HL-60/S4 (cell line): Measurements from ENCODE around the gene HNMT.
"Not testable (repeated sequence)": the region's sequence is repeated elsewhere in the genome, so short reads cannot be mapped to it uniquely, and the experiment has no call there.

Experiments
- in situ Hi-C: fragments of 300-500 bp; cut with MboI; formaldehyde crosslinking; loops from 2 replicates; pipeline ENCODE4 v1.14.3; 2022; ENCODE audit warnings: low sequenced_read_pairs

The HNMT gene

DNA sequence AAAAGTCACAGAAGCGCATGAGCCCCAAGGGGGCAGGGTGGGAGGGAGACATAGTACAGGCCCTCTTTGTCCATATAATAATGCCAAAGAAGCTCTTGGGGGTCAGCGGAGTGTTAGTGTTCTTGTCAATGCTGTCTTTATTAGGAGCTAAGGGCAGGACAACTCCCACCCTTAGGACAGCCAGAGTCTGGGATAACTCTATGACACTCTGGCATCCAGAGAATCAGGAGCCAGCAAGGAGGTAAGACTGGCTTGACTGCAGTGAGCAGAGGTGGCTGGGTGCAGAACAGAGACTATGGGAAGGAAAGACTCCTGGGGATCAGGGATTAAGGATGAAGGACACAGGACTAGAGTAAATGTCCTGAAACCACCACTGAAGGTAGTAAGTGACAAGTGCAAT, 19.0 kb upstream of the HNMT start:
- in situ Hi-C loops, result no loop called here

DNA sequence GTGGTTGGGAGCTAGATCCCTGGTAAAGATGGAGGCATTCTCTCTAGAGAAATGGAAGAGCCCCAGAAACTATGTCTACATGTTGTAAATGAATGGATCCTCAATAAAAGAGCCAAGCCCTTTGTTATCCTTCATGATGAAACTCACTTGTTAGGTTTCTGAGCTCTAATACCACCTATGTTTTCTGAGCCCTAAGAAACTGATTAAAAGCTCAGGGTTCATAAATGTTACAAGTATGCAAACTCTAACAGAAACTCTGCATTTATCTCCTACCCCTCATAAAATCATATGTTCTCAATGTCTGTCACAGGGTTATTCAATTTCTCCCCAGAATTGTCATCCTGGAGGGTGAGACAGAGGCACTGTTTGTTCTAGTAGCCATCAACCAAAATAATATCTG, 18.0 kb upstream of the HNMT start:
- in situ Hi-C loops, result no loop called here

DNA sequence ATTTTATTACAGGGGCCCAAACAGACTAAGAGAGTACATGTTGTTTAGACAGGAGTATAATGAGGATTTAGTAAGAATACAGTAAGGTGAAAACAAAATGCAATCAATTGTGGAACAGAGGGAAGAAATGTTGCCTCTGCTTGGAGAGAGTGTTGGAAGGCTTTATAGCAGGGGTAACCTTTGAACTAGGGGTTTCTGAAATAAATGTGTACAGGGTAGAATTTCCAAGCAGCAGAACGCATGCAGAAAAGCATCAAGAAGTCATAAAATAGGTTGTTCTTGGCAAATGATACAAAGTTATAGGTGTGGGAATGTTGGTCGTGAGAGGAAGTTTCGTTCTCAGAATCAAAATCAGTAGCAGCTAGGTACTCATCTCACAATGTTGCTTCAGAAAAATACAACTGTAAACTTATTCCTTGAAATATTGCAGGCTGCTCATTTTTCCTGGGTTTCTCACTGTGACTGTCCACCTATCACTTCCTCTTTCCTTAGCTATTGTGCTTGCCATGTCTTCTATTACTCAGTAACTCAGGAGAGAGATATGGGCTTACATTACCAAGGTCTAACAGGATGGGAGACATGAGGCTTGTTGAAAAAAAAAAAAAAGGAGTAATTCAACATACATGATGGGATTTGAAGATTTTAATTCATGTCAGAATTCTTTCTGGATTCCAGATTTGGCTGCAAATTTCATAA, 17.1 kb upstream of the HNMT start:
- in situ Hi-C loops, result no loop called here

DNA sequence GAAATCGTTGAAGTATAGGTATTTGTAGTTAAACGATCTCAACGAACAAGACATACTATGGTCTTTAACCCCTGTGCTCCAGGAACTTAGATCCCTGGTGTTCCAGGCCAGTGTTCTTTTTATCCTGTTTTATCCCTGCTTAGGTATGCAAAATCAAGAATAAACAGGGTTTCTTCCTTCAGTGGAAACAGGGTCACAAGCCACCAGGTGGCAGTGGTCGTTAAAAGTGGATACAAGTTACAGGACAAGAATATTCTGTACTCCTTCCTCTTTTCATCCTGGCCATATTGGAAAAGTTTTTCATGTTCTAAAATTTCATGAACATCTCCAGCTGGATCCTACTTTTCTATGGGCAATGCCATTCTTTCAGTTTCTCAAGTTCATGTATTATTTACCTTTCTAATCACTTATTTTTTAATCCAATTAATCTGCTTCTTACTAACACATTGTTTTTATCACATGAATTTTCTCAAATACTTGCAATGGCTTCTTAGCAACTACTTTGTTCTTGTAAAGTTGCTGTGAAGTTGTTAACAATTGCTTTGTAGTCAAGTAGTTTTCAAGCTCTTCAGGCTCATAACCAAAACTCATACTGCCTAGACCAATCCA, 16.4 kb upstream of the HNMT start:
- in situ Hi-C loops, result no loop called here

DNA sequence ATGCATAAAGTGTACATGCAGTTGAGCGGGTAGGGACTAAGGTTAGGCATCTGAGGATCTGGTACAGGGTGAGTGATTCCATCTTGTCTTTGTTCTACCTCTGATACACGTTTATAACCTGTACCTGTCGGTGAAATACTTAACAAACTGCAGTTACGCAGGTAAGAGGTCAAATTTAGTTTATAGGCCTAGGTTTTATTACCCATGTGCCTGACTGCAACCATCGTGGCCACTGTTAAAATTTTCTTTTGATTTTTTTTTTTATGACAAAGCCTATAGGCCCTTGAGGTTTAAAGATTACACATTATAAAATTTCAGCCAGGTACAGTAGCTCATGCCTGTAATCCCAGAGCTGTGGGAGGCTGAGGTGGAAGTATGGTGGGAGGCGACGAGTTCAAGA, 15.4 kb upstream of the HNMT start:
- in situ Hi-C loops, result no loop called here

DNA sequence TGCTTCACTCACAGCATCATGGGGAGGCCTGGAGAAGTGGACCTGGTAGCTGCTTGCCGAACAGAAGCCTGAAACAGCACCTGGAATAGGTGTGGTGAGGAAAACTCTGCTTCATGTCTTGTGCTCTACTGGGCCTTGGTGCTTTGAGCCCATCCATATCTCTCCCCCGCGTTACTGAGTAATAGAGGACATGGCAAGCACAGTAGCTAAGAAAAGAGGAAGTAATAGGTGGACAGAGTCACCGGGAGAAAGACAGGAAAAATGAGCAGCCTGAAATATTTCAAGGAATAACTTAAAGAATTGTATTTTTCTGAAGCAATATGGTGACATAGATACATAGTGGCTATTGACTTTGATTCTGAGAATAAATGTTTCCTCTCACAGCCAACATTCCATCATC, 14.0 kb upstream of the HNMT start:
- in situ Hi-C loops, result no loop called here

DNA sequence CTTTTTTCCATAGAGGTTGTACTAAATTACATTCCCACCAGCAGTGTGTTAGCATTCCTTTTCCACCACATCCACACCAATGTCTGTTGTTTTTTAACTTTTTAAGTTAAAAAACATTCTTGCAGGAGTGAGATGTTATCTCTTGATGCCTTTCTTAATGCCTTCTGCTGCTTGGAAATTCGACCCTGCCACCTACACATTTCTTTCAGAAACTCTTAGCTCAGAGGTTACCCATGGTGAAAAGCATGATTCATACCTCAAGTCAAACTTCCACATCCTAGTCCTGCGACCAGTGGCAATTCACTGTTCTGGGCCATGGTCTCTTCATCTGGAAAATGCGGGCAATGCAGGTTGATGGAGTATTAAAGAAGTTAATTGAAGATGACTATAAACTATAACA, 12.7 kb upstream of the HNMT start:
- in situ Hi-C loops, result no loop called here

DNA sequence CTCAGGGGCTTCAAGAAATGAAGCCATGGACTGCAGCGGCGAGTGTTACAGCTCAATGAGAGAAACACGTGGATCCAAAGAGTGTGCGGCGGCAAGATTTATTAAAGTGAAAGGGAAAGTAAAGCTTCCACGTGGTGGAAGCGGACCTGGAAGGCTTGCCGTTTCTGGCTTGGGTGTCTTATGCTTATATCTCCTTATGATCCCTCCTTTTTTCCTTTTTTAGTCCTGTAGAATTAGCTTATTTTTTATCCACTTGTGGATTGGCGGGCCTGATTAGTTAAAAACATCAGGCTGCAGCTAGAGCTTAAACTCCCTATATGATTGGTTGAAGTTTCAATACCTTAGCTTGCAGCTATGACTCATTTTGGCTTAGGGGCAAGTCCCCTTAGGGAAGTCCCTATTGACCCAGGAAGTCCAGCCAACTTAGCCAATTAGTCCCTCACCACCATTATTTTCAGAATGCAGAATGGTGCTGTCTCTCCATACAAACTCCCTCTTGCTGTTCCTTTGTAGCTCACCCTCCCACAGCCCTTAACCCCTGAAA, 11.6 kb upstream of the HNMT start:
- in situ Hi-C loops, result no loop called here

DNA sequence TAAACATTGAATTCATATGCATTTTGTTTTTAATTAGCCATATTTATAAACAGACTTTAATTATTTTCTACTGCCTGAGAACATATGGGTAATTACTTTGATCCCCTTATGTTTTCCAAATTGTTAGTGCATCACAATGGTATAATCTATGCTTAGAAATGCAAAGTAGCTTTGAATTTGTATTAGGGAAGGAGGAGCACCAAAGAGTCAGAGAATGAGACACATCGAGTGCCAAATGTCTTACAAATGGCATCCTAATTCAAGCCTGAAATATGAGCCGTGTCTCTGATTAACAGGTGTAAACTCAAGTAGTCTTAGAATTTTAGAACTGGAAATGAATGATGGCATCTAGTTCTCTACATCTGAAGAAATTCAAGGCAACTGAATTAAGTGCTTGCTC, 8.7 kb upstream of the HNMT start:
- in situ Hi-C loops, result no loop called here

DNA sequence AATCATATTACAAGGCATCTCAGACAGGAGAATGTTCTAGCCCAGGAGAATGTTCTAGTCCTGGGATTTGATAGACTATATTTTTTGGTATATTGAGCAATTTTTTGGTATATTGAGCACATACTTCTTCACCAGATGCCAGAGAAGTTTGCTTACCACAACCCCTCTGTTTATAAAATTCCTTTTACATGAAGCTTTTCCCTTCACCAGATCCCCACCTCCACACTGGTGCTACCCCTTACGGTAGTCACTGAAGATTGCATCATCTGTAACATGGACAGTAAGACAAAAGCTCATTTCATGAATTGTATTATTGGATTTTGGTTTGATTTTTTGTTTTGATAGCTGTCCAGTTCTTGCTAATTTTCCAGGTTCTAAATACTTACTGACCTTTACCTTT, 7.2 kb upstream of the HNMT start:
- in situ Hi-C loops, result no loop called here

DNA sequence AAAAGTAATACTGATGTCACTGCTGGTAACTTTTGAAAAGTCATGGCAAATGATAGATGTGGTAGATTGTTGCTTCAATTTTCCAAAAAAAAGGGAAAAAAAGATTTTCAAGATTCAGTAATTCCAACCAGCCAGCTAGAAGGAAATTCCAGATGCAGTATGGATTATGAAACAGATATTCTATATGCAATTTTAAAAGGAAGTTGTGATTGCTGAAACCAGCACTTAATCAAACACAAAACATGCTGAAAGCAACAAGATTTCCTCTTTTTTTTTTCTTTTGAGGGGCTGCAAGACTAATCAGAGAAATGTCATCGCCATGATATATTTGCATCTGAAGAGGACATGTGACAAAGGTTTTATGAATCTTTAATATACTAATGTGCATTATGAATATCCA, 5.1 kb upstream of the HNMT start:
- in situ Hi-C loops, result no loop called here

DNA sequence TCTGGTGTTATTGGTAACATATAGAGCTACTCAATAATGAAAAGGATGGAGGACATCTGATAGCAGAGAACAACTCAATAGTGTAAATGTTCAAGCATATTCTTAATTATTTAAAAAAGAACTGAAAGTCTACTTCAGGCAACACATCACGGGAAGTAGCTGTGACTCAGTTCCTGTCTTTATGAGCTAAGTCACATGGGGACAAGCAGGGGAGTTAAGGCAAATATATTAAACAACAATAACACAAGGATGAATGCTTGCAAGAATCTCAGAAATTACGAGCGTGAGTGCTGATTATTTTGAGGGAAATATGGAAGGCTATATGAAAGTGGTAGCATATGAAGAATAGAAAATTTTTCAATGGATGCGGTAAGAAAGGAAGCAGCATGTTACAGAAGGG, 4.0 kb upstream of the HNMT start:
- in situ Hi-C loops, result no loop called here

DNA sequence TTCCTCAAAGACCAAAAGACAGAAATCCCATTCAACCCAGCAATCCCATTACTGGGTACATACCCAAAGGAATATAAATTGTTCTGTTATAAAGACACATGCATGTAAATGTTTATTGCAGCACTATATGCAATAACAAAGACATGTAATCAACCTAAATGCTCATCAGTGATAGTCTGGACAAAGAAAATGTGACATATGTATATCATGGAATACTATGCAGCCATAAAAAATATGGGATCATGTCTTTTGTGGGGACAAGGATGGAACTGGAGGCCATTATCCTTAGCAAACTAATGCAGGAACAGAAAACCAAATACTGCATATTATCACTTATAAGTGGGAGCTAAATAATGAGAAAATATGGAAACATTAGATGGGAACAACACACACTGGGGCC, 2.7 kb upstream of the HNMT start:
- in situ Hi-C loops, result no loop called here

DNA sequence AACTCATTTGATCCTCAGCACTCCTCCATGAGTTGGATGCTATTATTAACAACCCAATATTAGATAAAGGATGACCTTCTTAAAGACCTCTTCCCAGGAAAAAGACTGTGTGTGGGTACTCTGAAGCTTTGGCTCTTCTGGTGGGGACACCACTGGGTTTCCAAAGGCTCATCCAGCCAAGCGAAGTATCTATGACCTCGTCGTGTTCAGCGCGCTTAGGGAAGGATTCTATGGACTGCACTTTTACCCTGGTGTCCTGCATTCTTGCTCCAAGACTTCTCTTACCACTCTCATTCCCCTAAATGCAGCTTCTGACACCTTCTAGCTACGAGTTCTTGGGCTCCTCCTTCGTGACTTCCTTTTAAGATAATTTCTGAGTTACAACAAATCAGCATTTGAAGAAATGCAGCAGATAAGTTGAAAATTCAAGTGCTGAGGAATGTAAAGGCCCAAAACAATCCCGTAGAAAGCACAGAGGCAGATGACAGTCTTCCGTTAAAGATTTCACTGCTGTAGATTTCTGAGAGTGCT, 673 bp upstream of the HNMT start:
- in situ Hi-C loops, result no loop called here

DNA sequence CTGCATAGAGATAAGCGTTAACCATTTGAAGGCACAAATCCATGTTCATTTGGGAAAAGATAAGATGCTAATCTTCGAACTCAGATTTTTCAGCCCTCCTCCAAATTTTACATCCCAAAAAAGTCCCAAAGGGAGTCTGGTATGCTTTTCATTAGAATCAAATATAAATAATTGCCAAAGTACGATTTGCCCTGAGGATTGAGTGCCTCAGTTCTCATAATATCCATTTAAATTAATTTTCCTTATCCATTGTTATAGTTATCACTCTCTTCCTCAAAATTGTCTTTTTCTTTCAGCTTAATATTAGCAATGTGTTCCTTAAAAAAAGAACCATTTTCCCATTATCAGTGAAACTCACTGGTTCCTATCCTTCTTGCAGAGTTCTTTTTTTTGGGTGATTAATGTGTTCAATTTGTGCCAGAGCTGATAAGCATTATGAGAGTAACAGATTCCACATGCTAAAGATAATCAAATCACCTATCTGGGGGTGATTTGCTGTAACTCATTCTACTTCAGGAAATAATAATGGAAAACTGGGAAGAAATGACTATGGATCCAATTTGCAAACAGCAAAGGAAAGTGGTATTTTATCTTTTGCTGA, 686 bp downstream of the HNMT start:
- in situ Hi-C loops, result no loop called here

DNA sequence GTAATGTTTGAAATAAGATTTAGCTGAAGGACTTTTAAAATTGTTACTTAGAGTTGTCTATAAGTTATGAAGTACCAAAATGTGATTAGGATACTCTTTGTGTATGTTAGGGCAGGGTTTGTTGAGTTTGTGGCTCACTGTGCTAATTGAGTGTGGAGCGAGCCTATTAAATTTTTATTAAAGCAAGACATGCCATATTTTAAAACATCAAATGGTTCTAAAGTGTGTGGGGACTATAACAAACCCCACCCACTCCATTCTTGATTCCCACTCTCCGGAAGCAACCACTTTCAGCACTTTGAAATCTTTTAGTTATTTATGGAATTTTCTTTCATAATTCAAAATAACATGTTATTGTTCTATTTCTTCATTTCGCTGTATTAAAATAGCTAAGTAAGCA, 1.8 kb downstream of the HNMT start:
- in situ Hi-C loops, result no loop called here

DNA sequence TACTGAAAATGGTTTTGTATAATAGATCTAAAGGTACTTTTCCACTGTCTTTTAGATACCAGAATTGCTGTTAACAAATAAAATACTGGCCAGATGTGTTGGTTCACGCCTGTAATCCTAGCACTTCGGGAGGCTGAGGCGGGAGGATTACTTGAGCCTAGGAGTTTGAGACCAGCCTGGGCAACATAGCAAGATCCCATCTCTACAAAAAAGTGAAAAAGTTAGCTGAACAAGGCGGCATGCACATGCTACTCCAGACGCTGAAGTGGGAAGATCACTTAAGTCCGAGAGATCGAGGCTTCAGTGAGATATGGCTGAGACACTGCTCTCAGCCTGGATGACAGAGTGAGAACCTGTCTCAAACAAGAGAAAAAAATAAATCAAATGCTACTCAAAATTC, 2.8 kb downstream of the HNMT start:
- in situ Hi-C loops, result no loop called here

DNA sequence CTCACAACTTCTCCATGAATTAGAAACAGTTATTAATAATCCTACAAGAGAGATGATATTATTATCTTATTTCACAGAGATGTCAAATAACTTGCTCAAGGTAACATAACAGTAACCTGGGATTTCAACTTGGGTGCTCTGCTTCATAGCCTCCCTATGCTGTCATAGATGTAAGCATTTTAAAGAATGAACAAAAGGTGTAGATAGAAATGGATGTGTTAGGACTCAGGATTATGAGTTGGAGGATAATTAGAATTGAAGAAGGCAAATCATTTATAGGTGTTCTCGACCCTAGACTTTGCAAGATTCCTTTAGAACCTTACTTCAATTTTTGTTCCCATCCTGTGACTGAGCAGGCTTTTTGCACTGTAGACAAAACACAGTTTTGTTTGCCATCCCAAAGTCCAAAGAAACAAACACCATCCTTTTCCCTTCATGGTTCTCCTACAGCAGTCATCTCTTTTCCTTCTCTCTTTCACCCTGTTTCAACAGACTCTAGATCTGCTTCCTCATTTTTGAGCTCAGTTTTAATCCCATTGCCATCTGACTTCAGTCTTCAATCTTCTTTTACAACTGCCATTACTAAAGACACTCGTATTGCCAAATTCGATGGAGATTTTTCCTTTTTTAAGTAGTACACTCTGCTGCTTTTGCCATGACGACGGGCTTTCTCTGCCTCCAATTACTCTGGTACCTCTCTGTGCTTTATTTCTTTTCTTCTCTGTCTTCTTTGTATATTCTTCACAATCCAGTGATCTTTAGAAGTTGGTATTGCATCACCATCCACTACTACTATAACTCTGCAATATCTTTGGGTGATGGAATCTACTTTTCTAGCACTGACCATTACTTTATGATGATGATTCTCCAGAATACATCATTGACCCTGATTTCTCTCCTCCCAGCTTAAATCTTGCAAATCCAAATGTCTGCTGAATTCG, 4.5 kb downstream of the HNMT start:
- in situ Hi-C loops, result no loop called here

DNA sequence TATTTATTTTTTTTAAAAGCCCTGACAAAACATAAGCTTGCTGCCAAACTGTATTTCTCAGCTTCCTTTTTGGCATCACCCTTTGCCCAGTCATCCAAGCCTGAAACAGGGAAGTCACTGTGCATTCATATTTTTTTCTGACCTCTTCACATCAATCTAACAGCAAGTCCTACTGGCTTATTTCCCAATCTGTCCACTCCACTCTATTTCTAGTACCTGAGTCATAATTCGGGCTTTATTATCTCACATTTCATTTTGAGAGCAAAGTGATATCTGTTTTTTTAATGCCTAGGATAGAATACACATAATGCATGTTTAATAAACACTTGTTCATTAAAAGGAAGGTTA, 5.1 kb downstream of the HNMT start:
- in situ Hi-C loops, result no loop called here

DNA sequence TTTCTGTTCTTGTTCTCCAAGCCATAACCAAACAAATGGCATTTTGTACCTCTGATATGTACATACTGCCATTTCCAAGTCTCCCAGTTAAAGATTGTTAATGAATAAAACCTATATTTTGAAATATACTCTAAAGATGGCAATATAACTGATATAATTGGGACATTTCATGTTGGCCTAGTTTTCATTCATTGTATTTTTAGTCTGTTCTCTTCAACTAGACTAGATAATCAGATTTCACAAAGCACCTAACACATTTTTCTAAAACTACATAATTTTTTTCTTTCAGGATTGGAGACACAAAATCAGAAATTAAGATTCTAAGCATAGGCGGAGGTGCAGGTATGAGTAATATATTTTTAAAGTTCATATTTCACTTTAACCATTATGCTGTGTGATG, 5.6 kb downstream of the HNMT start:
- in situ Hi-C loops, result no loop called here

DNA sequence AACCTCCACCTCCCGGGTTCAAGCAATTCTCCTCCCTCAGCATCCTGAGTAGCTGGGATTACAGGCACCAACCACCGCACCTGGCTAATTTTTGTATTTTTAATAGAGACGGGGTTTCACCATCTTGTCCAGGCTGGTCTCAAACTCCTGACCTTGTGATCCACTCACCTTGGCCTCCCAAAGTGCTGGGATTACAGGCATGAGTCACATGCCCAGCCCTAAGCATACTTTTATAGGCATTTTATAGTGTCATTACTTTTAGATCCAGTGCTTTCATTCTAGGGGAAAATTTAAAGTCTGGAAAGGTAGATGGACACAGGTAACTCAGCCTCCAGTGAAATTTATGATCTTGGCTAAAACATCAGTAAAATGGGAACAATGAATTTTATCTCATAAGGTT, 7.0 kb downstream of the HNMT start:
- in situ Hi-C loops, result not testable (repeated sequence)
